ENCODE measurements around the gene PRR15L.

PRR15L gene

GRCh38 chr17:47996201-47996600, 38.5 kb upstream of the PRR15L start:
- H3K4me1 Mint-ChIP-seq = peaks cover 66% of the 10 kb centered on the region
- H3K36me3 Mint-ChIP-seq (ENCODE audit: low read depth) = no peaks in the 10 kb centered on the region
- TF ChIP-seq CTCF (IDR thresholded peaks at IDR 0.05; ENCODE audit: unreplicated experiment in 3 of 3) = no peak
- H3K27me3 Mint-ChIP-seq (ENCODE audit: low read depth) = peaks cover 23% of the 10 kb centered on the region
- peak overlapping the region in 2 of 3 experiments; percentile 56 to 75 for H3K27ac Mint-ChIP-seq
- no peaks in the 10 kb centered on the region for H3K9me3 Mint-ChIP-seq
- H3K4me3 Mint-ChIP-seq = peak overlapping the region in 2 of 3 experiments; percentile 31 to 57

GRCh38 chr17:47995241-47995935, 37.7 kb upstream of the PRR15L start:
- peaks cover 71% of the 10 kb centered on the region for H3K4me1 Mint-ChIP-seq
- no peak overlapping the region for H3K4me3 Mint-ChIP-seq
- H3K27ac Mint-ChIP-seq = peak overlapping the region in 1 of 3 experiments; percentile 75
- TF ChIP-seq CTCF (IDR thresholded peaks at IDR 0.05; ENCODE audit: unreplicated experiment in 3 of 3) = no peak
- peaks cover 27% of the 10 kb centered on the region for H3K27me3 Mint-ChIP-seq (ENCODE audit: low read depth)
- no peaks in the 10 kb centered on the region for H3K36me3 Mint-ChIP-seq (ENCODE audit: low read depth)
- no peaks in the 10 kb centered on the region for H3K9me3 Mint-ChIP-seq

- Mint-ChIP-seq H3K27ac (peak overlapping the region in 2 of 3 experiments; percentile 46 to 75), H3K9me3 (no peaks in the 10 kb centered on the region), H3K4me1 (peaks cover 68% of the 10 kb centered on the region), H3K36me3 (ENCODE audit: low read depth) (no peaks in the 10 kb centered on the region), H3K4me3 (no peak overlapping the region), H3K27me3 (ENCODE audit: low read depth) (peaks cover 28% of the 10 kb centered on the region)
- no peak for TF ChIP-seq CTCF (IDR thresholded peaks at IDR 0.05; ENCODE audit: unreplicated experiment in 3 of 3)
These were observed 37.0 kb upstream of the PRR15L start for GRCh38 chr17:47994724-47995123.

- Mint-ChIP-seq H3K36me3 (ENCODE audit: low read depth) (no peaks in the 10 kb centered on the region), H3K4me1 (peaks cover 72% of the 10 kb centered on the region), H3K9me3 (no peaks in the 10 kb centered on the region), H3K4me3 (peak overlapping the region in 1 of 3 experiments; percentile 19), H3K27ac (peak overlapping the region in 2 of 3 experiments; percentile 46 to 75), H3K27me3 (ENCODE audit: low read depth) (peaks cover 36% of the 10 kb centered on the region)
- no peak for TF ChIP-seq CTCF (IDR thresholded peaks at IDR 0.05; ENCODE audit: unreplicated experiment in 3 of 3)
These were observed 36.3 kb upstream of the PRR15L start for GRCh38 chr17:47993964-47994363.

GRCh38 chr17:47993031-47993564, 35.4 kb upstream of the PRR15L start:
- no peaks in the 10 kb centered on the region for H3K36me3 Mint-ChIP-seq (ENCODE audit: low read depth)
- H3K9me3 Mint-ChIP-seq = no peaks in the 10 kb centered on the region
- TF ChIP-seq CTCF (IDR thresholded peaks at IDR 0.05; ENCODE audit: unreplicated experiment in 3 of 3) = no peak
- peak overlapping the region in 2 of 3 experiments; percentile 10 to 15 for H3K4me3 Mint-ChIP-seq
- H3K27ac Mint-ChIP-seq = peak overlapping the region; percentile 56 to 91 (median 66)
- H3K4me1 Mint-ChIP-seq = peaks cover 76% of the 10 kb centered on the region
- H3K27me3 Mint-ChIP-seq (ENCODE audit: low read depth) = peaks cover 42% of the 10 kb centered on the region

GRCh38 chr17:47992216-47992615, 34.5 kb upstream of the PRR15L start:
- Mint-ChIP-seq H3K4me3 (no peak overlapping the region), H3K9me3 (no peaks in the 10 kb centered on the region), H3K27ac (peak overlapping the region; percentile 5 to 91 (median 56)), H3K4me1 (peaks cover 76% of the 10 kb centered on the region), H3K36me3 (ENCODE audit: low read depth) (no peaks in the 10 kb centered on the region), H3K27me3 (ENCODE audit: low read depth) (peaks cover 44% of the 10 kb centered on the region)
- no peak for TF ChIP-seq CTCF (IDR thresholded peaks at IDR 0.05; ENCODE audit: unreplicated experiment in 3 of 3)
